ENCODE data around the gene DIABLO.

DIABLO gene

DNA sequence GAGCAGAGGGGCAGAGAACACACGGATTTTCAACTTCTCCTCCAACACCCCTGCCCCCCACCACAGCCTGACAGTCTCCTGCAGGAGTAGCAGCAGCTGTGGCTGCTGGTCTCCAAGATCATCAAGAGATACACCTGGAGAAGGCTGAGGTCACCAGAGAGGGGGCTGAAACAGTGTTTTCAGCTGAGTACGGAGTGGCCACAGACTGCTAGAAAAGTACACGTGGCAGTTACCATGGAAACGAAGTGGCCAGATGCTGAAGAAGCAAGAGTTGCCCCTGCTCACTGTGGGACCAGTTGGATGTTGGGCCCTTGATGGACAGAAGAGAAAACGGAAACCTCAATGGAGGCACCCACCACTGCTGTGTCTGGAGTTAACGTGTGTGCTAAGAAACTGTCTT, 4.9 kb upstream of the DIABLO start:
- Histone ChIP-seq H2BK12ac (ENCODE audit: low read length) (no peak overlapping the region), H3K14ac (ENCODE audit: low read length) (no peak overlapping the region), H3K27me3 (ENCODE audit: insufficient read depth, low read length) (no peaks in the 10 kb centered on the region), H3K36me3 (ENCODE audit: control insufficient read depth in 1 of 2, insufficient read depth in 2 of 2, low read length in 2 of 2) (peaks cover 19 to 26% of the 10 kb centered on the region in 2 experiments), H2BK120ac (ENCODE audit: insufficient read depth, low read length, poor library complexity) (no peak overlapping the region), H3K27ac (ENCODE audit: low read depth, low read length) (no peak overlapping the region), H3K79me2 (ENCODE audit: control insufficient read depth, insufficient read depth, low read length, poor library complexity) (peaks cover under 1% of the 10 kb centered on the region), H3K23ac (ENCODE audit: low read length) (no peak overlapping the region), H3K9me3 (ENCODE audit: insufficient read depth, low read depth, low read length) (no peaks in the 10 kb centered on the region), H3K9ac (ENCODE audit: low read length) (no peak overlapping the region), H3K4me1 (ENCODE audit: control insufficient read depth in 1 of 2, insufficient read depth in 2 of 2, low read length in 2 of 2) (peaks cover 5 to 7% of the 10 kb centered on the region in 2 experiments), H3K18ac (ENCODE audit: low read length) (no peak overlapping the region), H2AFZ (ENCODE audit: insufficient read depth, low read length, poor library complexity) (no peak overlapping the region), H4K8ac (ENCODE audit: low read depth, low read length) (no peak overlapping the region), H2BK5ac (ENCODE audit: low read depth, low read length, poor library complexity) (no peak overlapping the region), H3K79me1 (ENCODE audit: low read length) (peaks cover under 1% of the 10 kb centered on the region), H3K4me2 (ENCODE audit: low read length) (no peak overlapping the region), H3K4me3 (ENCODE audit: low read depth, low read length) (no peak overlapping the region), H4K12ac (ENCODE audit: low read depth, low read length) (no peak overlapping the region), H4K91ac (ENCODE audit: low read depth, low read length) (no peak overlapping the region), H2AK5ac (ENCODE audit: low read length) (no peak overlapping the region), H3K4ac (ENCODE audit: low read depth, low read length) (no peak overlapping the region)
- DNase-seq, result no peak
- no CpG with 5 or more reads among the region's 6 CpGs for WGBS (ENCODE audit: extremely low coverage, insufficient coverage, insufficient read length)

DNA sequence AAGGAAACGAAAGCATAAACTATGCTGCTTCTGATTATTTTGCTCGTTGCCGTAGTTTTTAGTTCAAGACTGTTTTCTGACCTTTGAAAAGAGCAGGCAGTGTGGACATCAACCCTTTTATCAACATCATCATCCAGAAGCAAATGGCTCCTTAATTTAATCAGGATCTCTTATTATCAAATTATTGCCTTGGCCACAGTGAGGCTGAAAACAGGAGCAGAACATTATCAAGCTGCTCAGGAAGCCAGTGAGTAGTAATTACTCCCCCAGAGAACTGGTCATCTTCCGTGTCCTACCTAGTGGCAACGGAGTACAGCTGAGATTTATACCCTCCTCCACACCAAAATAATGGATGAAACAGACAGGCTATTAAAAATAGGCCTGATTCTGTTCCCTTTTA, 2.2 kb upstream of the DIABLO start:
- no peak overlapping the region for H2BK120ac ChIP-seq (ENCODE audit: insufficient read depth, low read length, poor library complexity)
- no peak overlapping the region for H2BK5ac ChIP-seq (ENCODE audit: low read depth, low read length, poor library complexity)
- no peaks in the 10 kb centered on the region for H3K27me3 ChIP-seq (ENCODE audit: insufficient read depth, low read length)
- no peaks in the 10 kb centered on the region for H3K9me3 ChIP-seq (ENCODE audit: insufficient read depth, low read depth, low read length)
- H3K4me1 ChIP-seq (ENCODE audit: control insufficient read depth in 1 of 2, insufficient read depth in 2 of 2, low read length in 2 of 2), result peaks cover 15 to 17% of the 10 kb centered on the region in 2 experiments
- H3K27ac ChIP-seq (ENCODE audit: low read depth, low read length), result no peak overlapping the region
- no peak overlapping the region for H2BK12ac ChIP-seq (ENCODE audit: low read length)
- H2AK5ac ChIP-seq (ENCODE audit: low read length), result no peak overlapping the region
- H4K8ac ChIP-seq (ENCODE audit: low read depth, low read length), result no peak overlapping the region
- no peak overlapping the region for H3K18ac ChIP-seq (ENCODE audit: low read length)
- H3K4me2 ChIP-seq (ENCODE audit: low read length), result no peak overlapping the region
- H3K4me3 ChIP-seq (ENCODE audit: low read depth, low read length), result no peak overlapping the region
- DNase-seq, result no peak
- H3K14ac ChIP-seq (ENCODE audit: low read length), result no peak overlapping the region
- H2AFZ ChIP-seq (ENCODE audit: insufficient read depth, low read length, poor library complexity), result no peak overlapping the region
- WGBS (ENCODE audit: extremely low coverage, insufficient coverage, insufficient read length), result no CpG with 5 or more reads among the region's 5 CpGs
- H3K23ac ChIP-seq (ENCODE audit: low read length), result no peak overlapping the region
- H3K9ac ChIP-seq (ENCODE audit: low read length), result no peak overlapping the region
- peaks cover 9% of the 10 kb centered on the region for H3K79me2 ChIP-seq (ENCODE audit: control insufficient read depth, insufficient read depth, low read length, poor library complexity)
- H4K12ac ChIP-seq (ENCODE audit: low read depth, low read length), result no peak overlapping the region
- H4K91ac ChIP-seq (ENCODE audit: low read depth, low read length), result no peak overlapping the region
- H3K4ac ChIP-seq (ENCODE audit: low read depth, low read length), result no peak overlapping the region
- H3K79me1 ChIP-seq (ENCODE audit: low read length), result peaks cover 6% of the 10 kb centered on the region
- peaks cover 10 to 13% of the 10 kb centered on the region in 2 experiments for H3K36me3 ChIP-seq (ENCODE audit: control insufficient read depth in 1 of 2, insufficient read depth in 2 of 2, low read length in 2 of 2)

DNA sequence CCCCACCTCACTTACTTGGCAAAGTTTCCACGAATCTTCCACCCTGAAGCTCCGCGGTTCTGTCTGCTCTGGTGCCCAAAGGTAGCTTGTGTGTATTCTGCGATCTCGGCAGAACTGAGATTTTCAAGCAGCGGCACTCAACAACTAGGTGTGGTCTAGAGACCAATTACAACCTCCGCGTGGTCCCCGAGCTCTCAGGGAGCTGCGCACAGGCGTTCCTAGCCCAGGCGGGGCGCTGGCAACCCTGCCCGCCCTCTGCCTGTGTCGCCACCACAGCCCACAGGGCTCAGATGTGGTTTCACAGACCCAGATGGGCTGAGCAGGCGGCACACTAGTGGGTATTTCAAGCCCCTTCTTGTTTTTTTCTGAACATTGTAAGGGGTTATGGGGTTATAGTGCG, 1.5 kb upstream of the DIABLO start:
- H4K12ac ChIP-seq (ENCODE audit: low read depth, low read length), result no peak overlapping the region
- no peak overlapping the region for H2BK5ac ChIP-seq (ENCODE audit: low read depth, low read length, poor library complexity)
- H4K91ac ChIP-seq (ENCODE audit: low read depth, low read length), result no peak overlapping the region
- no peak overlapping the region for H3K9ac ChIP-seq (ENCODE audit: low read length)
- H3K4me3 ChIP-seq (ENCODE audit: low read depth, low read length), result no peak overlapping the region
- no peak overlapping the region for H2BK12ac ChIP-seq (ENCODE audit: low read length)
- H3K27ac ChIP-seq (ENCODE audit: low read depth, low read length), result no peak overlapping the region
- peaks cover 11% of the 10 kb centered on the region for H3K79me2 ChIP-seq (ENCODE audit: control insufficient read depth, insufficient read depth, low read length, poor library complexity)
- H3K23ac ChIP-seq (ENCODE audit: low read length), result no peak overlapping the region
- no peak overlapping the region for H3K18ac ChIP-seq (ENCODE audit: low read length)
- H3K4me1 ChIP-seq (ENCODE audit: control insufficient read depth in 1 of 2, insufficient read depth in 2 of 2, low read length in 2 of 2), result peaks cover 18 to 21% of the 10 kb centered on the region in 2 experiments
- no peak overlapping the region for H3K14ac ChIP-seq (ENCODE audit: low read length)
- no peak overlapping the region for H3K4ac ChIP-seq (ENCODE audit: low read depth, low read length)
- peaks cover 9 to 15% of the 10 kb centered on the region in 2 experiments for H3K36me3 ChIP-seq (ENCODE audit: control insufficient read depth in 1 of 2, insufficient read depth in 2 of 2, low read length in 2 of 2)
- H3K4me2 ChIP-seq (ENCODE audit: low read length), result no peak overlapping the region
- H2AFZ ChIP-seq (ENCODE audit: insufficient read depth, low read length, poor library complexity), result no peak overlapping the region
- no peak overlapping the region for H4K8ac ChIP-seq (ENCODE audit: low read depth, low read length)
- no peaks in the 10 kb centered on the region for H3K9me3 ChIP-seq (ENCODE audit: insufficient read depth, low read depth, low read length)
- no peak overlapping the region for H2AK5ac ChIP-seq (ENCODE audit: low read length)
- DNase-seq, result no peak
- peaks cover 8% of the 10 kb centered on the region for H3K79me1 ChIP-seq (ENCODE audit: low read length)
- H2BK120ac ChIP-seq (ENCODE audit: insufficient read depth, low read length, poor library complexity), result no peak overlapping the region
- H3K27me3 ChIP-seq (ENCODE audit: insufficient read depth, low read length), result no peaks in the 10 kb centered on the region
- WGBS (ENCODE audit: extremely low coverage, insufficient coverage, insufficient read length), result no CpG with 5 or more reads among the region's 17 CpGs

DNA sequence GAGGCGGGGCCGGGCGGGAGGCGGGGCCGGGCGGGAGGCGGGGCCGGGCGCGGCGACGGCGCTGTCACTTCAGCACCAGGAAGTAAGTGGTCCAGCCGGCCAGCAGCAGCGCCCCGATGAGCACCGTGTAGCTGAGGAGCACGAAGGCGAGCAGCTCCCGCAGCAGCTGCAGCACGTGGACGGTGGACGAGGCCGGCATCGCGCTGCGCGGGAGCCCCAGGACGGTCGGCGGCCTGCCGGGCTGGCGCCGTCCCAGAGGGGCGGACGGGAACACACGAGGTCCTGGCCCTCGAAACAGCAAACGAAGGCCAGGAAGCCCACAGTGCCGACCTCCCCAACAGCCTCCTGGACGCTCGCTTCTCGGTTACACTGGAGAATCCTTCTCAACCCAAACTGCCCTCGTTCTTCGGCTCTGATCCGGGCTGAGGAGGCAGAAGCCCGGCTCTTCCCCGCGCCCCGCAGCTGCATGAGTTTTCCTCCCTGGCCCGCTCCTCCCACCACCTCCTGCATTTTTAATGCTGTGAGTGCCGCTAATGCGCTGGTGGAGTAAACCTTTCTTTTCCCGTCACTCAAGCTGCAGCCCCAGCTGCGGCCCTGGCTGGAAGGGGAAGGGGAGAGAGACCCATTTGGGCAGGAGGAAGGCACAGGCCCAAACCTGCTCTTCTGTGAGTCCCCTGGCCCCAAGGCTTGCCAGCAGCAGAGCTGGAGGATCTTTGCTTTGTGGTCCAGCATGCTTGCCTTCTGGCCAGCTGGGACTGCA, 694 bp upstream of the DIABLO start:
- Histone ChIP-seq H2BK12ac (ENCODE audit: low read length) (no peak overlapping the region), H3K4ac (ENCODE audit: low read depth, low read length) (no peak overlapping the region), H3K4me1 (ENCODE audit: control insufficient read depth in 1 of 2, insufficient read depth in 2 of 2, low read length in 2 of 2) (peaks cover 18 to 21% of the 10 kb centered on the region in 2 experiments), H3K27me3 (ENCODE audit: insufficient read depth, low read length) (no peaks in the 10 kb centered on the region), H3K14ac (ENCODE audit: low read length) (no peak overlapping the region), H3K79me2 (ENCODE audit: control insufficient read depth, insufficient read depth, low read length, poor library complexity) (peaks cover 11% of the 10 kb centered on the region), H3K9me3 (ENCODE audit: insufficient read depth, low read depth, low read length) (no peaks in the 10 kb centered on the region), H2AK5ac (ENCODE audit: low read length) (no peak overlapping the region), H3K18ac (ENCODE audit: low read length) (no peak overlapping the region), H3K79me1 (ENCODE audit: low read length) (peaks cover 8% of the 10 kb centered on the region), H3K36me3 (ENCODE audit: control insufficient read depth in 1 of 2, insufficient read depth in 2 of 2, low read length in 2 of 2) (peaks cover 9 to 15% of the 10 kb centered on the region in 2 experiments), H3K4me3 (ENCODE audit: low read depth, low read length) (peak overlapping the region; percentile 51), H4K12ac (ENCODE audit: low read depth, low read length) (no peak overlapping the region), H2BK120ac (ENCODE audit: insufficient read depth, low read length, poor library complexity) (no peak overlapping the region), H3K23ac (ENCODE audit: low read length) (no peak overlapping the region), H2AFZ (ENCODE audit: insufficient read depth, low read length, poor library complexity) (no peak overlapping the region), H3K4me2 (ENCODE audit: low read length) (peak overlapping the region; percentile 73), H4K91ac (ENCODE audit: low read depth, low read length) (no peak overlapping the region), H3K9ac (ENCODE audit: low read length) (no peak overlapping the region), H3K27ac (ENCODE audit: low read depth, low read length) (no peak overlapping the region), H4K8ac (ENCODE audit: low read depth, low read length) (no peak overlapping the region), H2BK5ac (ENCODE audit: low read depth, low read length, poor library complexity) (no peak overlapping the region)
- no peak for DNase-seq
- no CpG with 5 or more reads among the region's 55 CpGs for WGBS (ENCODE audit: extremely low coverage, insufficient coverage, insufficient read length)

Data from trophoblast cell (in vitro differentiated cells and primary cell).